Measurements from ENCODE around the gene TLK1.

Gene TLK1

GRCh38 chr2:171160119-171160955 lies at the start of gene TLK1:
TSS of gene TLK1 (minus strand) at chr2:171160893. CDS start at chr2:171160428, 465 bp downstream.
- peak; percentile 81 for DNase-seq

GRCh38 chr2:171210216-171210863 lies 49.6 kb upstream of the TLK1 start:
- no peak for DNase-seq

DNA sequence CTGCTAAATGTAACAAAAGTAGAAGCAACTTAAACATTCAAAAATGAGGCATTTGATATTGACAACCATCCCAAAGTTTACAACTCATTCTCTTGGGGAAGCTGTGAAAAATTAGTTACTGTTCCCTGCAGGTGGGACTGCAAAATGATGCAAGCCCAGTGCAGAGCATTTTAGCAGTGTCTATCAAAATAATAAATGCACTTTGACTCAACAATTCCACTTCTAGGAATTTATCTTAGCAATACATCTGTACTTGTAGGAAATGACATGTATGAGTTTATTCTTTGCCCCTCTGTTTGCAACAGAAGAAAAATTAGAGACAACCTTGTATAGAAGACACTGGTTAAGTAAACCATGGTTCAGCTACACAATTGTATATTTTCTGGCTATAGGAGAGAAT lies 48.0 kb upstream of the TLK1 start:
- no peak for DNase-seq

DNA sequence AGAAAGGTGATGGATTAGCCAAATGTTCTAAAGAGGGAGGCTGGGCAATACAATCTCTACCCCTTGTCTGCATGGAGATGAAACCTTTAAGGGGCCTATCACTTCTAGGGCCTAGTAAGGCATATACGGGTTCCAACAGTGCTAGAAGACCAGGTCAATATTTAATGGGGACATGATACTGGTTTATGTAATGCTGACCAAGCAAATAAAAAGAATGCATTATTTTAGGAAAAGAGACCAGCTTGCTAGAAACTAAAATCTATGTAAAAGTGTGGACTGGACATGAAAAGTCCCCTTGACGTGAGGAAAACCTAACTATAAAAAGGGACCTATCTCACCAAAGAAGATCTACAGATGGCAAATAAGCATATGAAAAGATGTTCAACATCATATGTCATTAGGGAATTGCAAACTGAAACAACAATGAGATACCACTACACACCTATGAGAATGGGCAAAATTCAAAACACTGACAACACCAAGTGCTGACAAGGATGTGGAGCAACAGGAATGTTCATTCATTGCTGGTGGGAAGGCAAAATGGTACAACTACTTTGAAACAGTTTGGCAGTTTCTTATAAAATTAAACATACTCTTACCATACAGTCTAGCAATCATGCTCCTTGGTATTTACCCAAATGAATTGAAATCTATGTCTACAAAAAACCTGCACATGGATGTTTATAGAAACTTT lies 45.9 kb upstream of the TLK1 start:
- DNase-seq: no peak

DNA sequence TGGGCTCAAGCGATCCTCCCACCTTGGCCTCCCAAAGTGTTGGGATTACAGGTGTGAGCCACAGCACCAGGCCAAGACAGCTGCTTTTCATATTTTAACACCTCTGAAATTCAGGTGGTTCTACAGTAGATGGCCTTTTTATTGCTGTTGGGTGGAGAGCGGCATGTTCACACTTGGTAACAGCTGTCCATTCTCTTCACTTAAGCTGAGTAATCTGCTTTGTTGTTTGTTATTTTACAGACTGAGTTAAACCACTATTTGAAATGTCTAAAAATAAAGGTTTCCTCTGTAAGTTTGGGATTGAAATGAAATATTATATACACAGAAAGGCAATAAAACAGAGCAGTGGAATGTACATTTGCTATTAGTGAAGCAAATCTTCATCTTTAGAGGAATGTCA lies 44.9 kb upstream of the TLK1 start:
- DNase-seq: no peak

DNA sequence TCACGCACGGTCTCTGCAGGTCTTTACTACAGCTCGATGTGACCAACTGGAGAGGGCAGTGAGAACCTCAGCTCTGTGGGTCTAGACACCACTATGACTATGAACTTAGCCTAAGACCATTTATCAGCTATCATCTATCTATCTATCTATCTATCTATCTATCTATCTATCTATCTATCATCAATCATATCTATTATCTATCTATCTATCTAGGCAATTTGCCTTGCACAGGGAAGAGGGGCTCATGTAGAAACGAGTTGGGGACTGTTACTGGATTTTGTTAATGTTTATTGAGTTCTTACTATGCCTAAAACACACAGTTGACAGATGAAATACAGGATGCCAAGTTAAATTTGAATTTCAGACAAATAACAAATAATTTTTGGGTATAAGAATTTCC lies 41.1 kb upstream of the TLK1 start:
- DNase-seq: no peak

- no peak for DNase-seq
Measured at GRCh38 chr2:171201271-171201670, 40.6 kb upstream of the TLK1 start.

- DNase-seq: no peak
Measured at GRCh38 chr2:171200469-171200868, 39.8 kb upstream of the TLK1 start.

- no peak for DNase-seq
Measured at GRCh38 chr2:171191021-171191420, 30.3 kb upstream of the TLK1 start.

GRCh38 chr2:171187819-171188218 lies 27.1 kb upstream of the TLK1 start:
- no peak for DNase-seq

DNA sequence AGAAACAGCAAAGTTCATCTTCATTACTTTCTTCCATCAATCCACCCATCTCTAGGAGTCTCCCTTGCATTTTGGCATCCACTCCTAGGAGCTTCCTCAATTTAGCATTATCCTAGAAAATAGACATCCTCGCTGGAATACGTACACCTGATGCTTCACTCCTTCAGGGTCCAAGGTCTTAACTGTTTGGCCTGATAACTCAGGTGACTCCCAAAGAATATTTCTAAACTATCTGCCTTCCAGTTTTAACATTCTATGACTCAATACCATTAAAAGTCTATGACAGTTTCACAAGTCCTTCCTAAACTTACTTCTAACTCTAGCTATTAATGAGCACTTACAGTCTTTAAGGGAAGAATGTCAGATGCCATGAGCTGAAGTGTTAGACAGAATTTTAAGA lies 26.5 kb upstream of the TLK1 start:
- no peak for DNase-seq

DNA sequence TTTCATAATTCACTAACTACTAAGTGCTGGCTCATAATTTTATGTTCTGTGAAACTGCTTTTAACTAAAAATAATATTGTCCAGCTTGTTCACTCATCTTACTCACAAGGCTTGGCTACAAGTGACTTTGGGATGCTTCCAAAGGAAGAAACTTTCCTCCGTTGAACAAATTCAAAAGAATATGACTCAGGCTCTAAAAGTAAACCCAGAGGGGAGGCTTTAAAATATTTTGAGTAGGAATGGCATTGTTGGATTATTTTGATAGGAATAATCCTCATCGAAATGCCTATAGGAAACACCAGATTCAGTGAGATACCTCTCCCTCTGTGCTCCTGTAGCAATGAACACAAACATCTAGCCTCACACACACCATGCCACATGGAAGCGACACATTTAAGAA lies 25.2 kb upstream of the TLK1 start:
- DNase-seq: no peak

DNA sequence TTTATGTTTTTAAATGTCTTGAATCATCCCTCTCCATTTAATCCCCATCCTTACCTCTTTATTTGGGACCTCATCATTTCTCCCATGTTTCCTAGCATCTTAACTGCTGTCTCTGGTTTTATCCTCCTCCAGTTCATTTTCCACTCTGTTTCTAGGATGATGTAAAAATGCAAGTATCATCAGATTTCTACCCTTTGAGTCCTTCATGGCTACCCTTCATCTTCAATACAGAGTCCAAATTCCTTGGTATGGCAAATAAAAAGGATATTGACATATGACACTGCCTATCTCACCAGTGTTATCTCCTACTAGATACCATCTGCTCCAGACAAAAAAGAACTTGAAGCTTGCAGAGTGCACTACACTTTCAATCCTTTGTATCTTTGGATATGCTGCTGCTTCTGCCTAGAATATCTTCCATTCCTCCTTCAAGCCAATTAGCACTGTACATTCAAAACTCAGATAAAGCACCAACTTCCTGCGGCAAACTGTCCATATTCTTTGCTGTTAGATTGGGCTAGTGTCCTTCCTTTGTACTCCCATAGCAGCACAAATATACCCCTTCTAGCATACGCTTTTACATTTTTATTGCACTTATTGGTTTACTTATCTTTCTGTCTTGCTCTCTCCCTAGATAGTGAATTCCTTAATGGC lies 24.6 kb upstream of the TLK1 start:
- no peak for DNase-seq

DNA sequence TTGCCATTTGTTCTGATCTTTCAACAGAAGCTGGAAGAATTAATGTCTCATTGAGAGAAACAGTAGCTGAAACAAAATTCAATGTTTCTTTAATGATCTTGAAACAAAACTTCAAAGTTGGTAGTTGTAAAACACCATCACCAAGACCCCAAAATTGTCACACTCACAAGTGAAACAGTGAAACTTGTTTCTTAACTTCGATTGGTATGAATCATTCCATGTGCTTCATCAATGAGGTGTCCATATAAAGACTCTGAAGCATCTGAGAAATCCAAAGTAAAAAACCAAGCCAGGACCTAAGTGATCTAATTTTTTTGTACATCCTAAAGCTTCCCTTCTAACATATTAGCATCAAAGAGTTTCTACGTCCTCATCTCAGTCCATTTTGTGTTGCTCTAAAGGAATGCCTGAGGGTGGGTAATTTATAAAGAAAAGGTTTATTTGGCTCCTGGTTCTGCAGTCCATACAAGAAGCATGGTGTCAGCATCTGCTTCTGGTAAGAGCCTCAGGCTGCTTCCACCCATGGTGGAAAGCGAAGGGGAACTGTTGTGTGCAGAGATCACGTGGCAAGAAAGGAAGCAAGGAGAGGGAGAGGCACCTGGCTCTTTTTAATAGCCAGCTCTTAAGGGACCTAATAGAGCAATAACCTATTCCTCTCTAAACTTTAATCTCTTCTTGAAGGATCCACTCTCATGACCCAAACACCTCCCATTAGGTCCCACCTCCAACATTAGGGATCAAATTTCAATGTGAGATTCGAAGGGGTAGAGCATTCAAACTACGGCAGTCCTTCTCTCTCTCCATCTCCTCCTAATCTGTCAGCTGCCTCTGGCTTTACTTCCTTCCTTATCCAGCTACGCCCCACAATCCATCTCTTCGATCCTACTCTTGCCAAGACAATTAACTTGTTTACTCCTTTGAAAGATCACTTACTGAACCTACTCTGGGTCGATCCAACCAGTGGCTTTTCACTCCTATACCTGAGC lies 20.7 kb upstream of the TLK1 start:
- DNase-seq: no peak

GRCh38 chr2:171180229-171180930 lies 19.7 kb upstream of the TLK1 start:
- no peak for DNase-seq

- DNase-seq: no peak
Measured at GRCh38 chr2:171178993-171179392, 18.3 kb upstream of the TLK1 start.

GRCh38 chr2:171176516-171176915 lies 15.8 kb upstream of the TLK1 start:
- DNase-seq: no peak

DNA sequence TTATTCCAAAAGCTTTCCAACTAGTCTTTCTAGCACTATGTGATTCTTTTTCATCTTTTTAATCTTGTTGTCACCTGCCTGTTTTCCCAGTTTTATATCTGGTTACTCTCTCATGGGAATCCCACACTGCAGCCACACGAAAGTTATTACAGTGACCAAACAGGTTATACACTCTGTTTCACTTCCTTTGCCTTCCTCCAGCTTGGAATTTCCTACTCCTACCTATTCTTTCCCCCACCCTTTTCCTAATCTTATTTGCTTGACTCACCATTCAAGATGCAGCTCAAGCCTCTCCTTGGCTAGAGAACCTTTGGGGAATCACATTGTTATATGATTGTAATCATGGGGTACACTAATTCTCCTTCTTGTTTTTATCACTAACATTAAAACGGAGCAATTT lies 13.4 kb upstream of the TLK1 start:
- no peak for DNase-seq

DNA sequence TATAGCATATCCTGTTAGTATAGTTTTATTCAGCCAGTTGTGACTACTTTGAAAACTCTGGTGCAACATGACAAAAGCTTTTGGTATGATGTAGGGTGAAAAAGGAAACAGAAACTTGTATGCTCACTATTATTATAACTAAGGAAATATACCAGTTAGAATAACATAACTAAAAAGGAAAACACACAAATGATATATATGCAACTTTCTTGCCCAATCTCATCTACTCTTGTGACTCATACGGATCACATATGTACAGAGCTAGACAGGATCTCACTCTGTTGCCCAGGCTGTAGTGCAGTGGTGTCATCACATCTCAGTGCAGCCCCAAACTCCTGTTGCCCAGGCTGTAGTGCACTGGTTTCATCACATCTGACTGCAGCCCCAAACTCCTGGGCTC lies 12.4 kb upstream of the TLK1 start:
- peak; percentile 39 for DNase-seq

DNA sequence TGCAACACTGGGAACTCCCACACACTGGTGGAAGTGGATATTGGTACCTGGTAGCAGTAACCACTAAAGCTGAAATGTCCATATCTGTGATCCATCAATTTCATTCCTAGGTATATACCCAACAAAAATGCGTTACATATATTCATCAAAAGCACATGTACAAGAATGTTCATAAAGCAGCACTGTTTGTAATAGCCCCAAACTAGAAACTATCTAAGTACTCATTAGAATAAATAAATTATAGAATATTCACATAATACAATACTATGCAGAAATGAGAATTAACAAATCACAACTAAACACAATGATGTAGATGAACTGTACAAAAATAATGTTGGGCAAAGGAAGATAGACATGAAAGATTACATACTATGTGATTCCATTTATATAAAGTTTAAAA lies 11.1 kb upstream of the TLK1 start:
- DNase-seq: no peak

DNA sequence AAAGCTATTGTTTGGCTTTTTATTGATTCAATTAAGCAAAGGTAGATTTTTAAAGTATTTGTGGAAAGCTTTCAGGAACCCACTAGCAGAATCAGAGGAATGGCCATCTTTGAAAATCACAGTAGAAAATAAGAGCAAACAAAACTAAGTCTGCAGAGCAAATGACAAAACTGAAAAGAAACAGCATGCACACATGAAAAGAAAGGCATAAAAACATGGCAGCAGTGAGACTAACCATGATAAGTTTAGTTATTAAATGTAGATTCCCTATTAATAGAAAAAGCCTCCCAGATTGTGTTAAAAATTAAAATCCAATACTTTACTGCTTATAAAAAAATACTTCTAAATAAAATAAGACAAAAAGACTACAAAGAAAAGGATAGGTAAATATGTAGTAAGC lies 9.1 kb upstream of the TLK1 start:
- DNase-seq: no peak

- DNase-seq: no peak
Measured at GRCh38 chr2:171169333-171169732, 8.6 kb upstream of the TLK1 start.

All from stimulated activated CD8-positive, alpha-beta memory T cell treated with anti-CD3 and anti-CD28 coated beads, Interleukin-4, amount 100 ng/mL, for 48 hours (primary cell).